Activated B cell treated with CpG ODN at 0.5 μM for 24 hours (primary cell): ENCODE results near the gene PPARGC1A. TPM values are rescaled to one million over a fixed set of nuclear protein-coding genes. Genes with fewer than 3 reads are reported as not detected.

Experiments
- ATAC-seq: fragments of 200-7000 bp; cut with Tn5 transposase; one replicate; pipeline ENCODE4 v1.10.0; 2021; ENCODE audit warnings: low read depth, mild to moderate bottlenecking, moderate library complexity
- CTCF ChIA-PET: fragments of 350-600 bp; sonication (Branson Sonifier 250); formaldehyde crosslinking; loops from one replicate; lab custom pipeline; 2021; ENCODE audit warnings: antibody characterized with exemption; lab: Charles Lee
- POLR2A ChIA-PET: fragments of 350-600 bp; sonication (Branson Sonifier 250); formaldehyde crosslinking; loops from one replicate; lab custom pipeline; 2021; ENCODE audit warnings: antibody characterized with exemption; lab: Charles Lee
- DNase-seq: peaks from one replicate; pipeline ENCODE4 v3.0.0; 2022
- H3K27ac Mint-ChIP-seq: one replicate; pipeline ENCODE4 v1.8.0; 2020; ENCODE audit warnings: mixed read lengths
- H3K27me3 Mint-ChIP-seq: one replicate; pipeline ENCODE4 v1.8.0; 2021; ENCODE audit warnings: mixed read lengths
- H3K36me3 Mint-ChIP-seq: one replicate; pipeline ENCODE4 v1.8.0; 2021; ENCODE audit warnings: low read depth, mixed read lengths
- H3K4me1 Mint-ChIP-seq: one replicate; pipeline ENCODE4 v1.8.0; 2021; ENCODE audit warnings: mixed read lengths
- H3K4me3 Mint-ChIP-seq: one replicate; pipeline ENCODE4 v1.8.0; 2020; ENCODE audit warnings: mild to moderate bottlenecking, mixed read lengths
- H3K9me3 Mint-ChIP-seq: one replicate; pipeline ENCODE4 v1.8.0; 2020; ENCODE audit warnings: mixed read lengths
- CTCF ChIP-seq: fragments of 200-600 bp; IDR thresholded peaks from one replicate; pipeline ENCODE4 v1.8.0; 2022; ENCODE audit warnings: antibody characterized with exemption, mild to moderate bottlenecking
- intact Hi-C: fragments of 100-400 bp; cut with micrococcal nuclease; formaldehyde crosslinking; loops from one replicate; pipeline ENCODE4 v1.15.1; 2024
- total RNA-seq: library from RNA; stranded (reverse); gene quantifications from 2 replicates; pipeline ENCODE4 v1.2.3, GENCODE V29; 2022

The PPARGC1A gene
- total RNA-seq, 1 donor from 2014 or later, result not detected

- H3K9me3 Mint-ChIP-seq, result no peaks in the 10 kb centered on the region
- no peak for TF ChIP-seq CTCF
- intact Hi-C loops, result no loop called here
- ATAC-seq (no peak), DNase-seq (no peak)
- POLR2A ChIA-PET, result no interaction called here
- no peaks in the 10 kb centered on the region for H3K36me3 Mint-ChIP-seq
- H3K4me1 Mint-ChIP-seq, result no peaks in the 10 kb centered on the region
- H3K27me3 Mint-ChIP-seq, result no peaks in the 10 kb centered on the region
- CTCF ChIA-PET, result no interaction called here
- no peak overlapping the region for H3K4me3 Mint-ChIP-seq
- H3K27ac Mint-ChIP-seq, result no peak overlapping the region
These were observed 23.3 kb downstream of the PPARGC1A start for GRCh38 chr4:23866450-23867075.

DNA sequence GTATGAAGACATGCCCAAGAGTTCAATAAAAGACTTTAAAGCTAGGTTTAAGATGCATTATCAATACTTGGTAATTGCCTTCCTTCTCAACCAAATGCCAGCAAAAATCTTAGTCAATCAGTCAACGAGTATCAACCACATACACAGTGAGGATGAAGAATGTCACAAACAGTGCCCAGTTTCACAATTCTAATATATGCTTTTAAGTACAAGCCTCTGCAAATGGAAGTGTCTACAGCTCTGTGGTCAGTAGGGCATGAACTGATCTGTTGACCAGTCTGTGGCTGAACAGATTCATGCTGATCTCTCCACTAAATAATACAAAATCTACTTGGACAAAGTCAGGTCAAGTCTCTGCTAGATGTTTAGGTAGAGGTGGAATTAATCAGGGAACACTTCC, 27.9 kb downstream of the PPARGC1A start:
- ChIA-PET POLR2A (no interaction called here), CTCF (no interaction called here)
- no peaks in the 10 kb centered on the region for H3K9me3 Mint-ChIP-seq
- ATAC-seq (no peak), DNase-seq (no peak)
- no peak overlapping the region for H3K27ac Mint-ChIP-seq
- no peak for TF ChIP-seq CTCF
- H3K4me3 Mint-ChIP-seq, result no peak overlapping the region
- H3K4me1 Mint-ChIP-seq, result no peaks in the 10 kb centered on the region
- no peaks in the 10 kb centered on the region for H3K27me3 Mint-ChIP-seq
- H3K36me3 Mint-ChIP-seq, result no peaks in the 10 kb centered on the region
- intact Hi-C loops, result no loop called here

GRCh38 chr4:23860919-23861318, 28.9 kb downstream of the PPARGC1A start:
- ATAC-seq, result no peak
- H3K4me1 Mint-ChIP-seq, result no peaks in the 10 kb centered on the region

GRCh38 chr4:23857367-23857959, 32.4 kb downstream of the PPARGC1A start:
- H3K27ac Mint-ChIP-seq, result no peak overlapping the region
- ATAC-seq, result no peak
- H3K4me1 Mint-ChIP-seq, result no peaks in the 10 kb centered on the region
- H3K4me3 Mint-ChIP-seq, result no peak overlapping the region
- POLR2A ChIA-PET, result no interaction called here
- no peak for TF ChIP-seq CTCF
- H3K9me3 Mint-ChIP-seq, result no peaks in the 10 kb centered on the region
- DNase-seq, result no peak
- CTCF ChIA-PET, result no interaction called here
- no peaks in the 10 kb centered on the region for H3K27me3 Mint-ChIP-seq
- intact Hi-C loops, result no loop called here
- H3K36me3 Mint-ChIP-seq, result no peaks in the 10 kb centered on the region

More at GRCh38 chr4:23860919-23861318, 28.9 kb downstream of the PPARGC1A start:
- no peaks in the 10 kb centered on the region for H3K9me3 Mint-ChIP-seq
- TF ChIP-seq CTCF, result no peak
- intact Hi-C loops, result no loop called here
- no peaks in the 10 kb centered on the region for H3K36me3 Mint-ChIP-seq
- CTCF ChIA-PET, result no interaction called here
- H3K27ac Mint-ChIP-seq, result no peak overlapping the region
- no peak for DNase-seq
- POLR2A ChIA-PET, result no interaction called here
- no peak overlapping the region for H3K4me3 Mint-ChIP-seq
- H3K27me3 Mint-ChIP-seq, result no peaks in the 10 kb centered on the region

- no peaks in the 10 kb centered on the region for H3K36me3 Mint-ChIP-seq
- TF ChIP-seq CTCF, result no peak
- no peaks in the 10 kb centered on the region for H3K4me1 Mint-ChIP-seq
- H3K4me3 Mint-ChIP-seq, result no peak overlapping the region
- no peak overlapping the region for H3K27ac Mint-ChIP-seq
- intact Hi-C loops, result no loop called here
- POLR2A ChIA-PET, result no interaction called here
- H3K9me3 Mint-ChIP-seq, result no peaks in the 10 kb centered on the region
- ATAC-seq, result no peak
- H3K27me3 Mint-ChIP-seq, result no peaks in the 10 kb centered on the region
- DNase-seq, result no peak
- CTCF ChIA-PET, result no interaction called here
These were observed 33.2 kb downstream of the PPARGC1A start for GRCh38 chr4:23856630-23857029.
